GM23338 (cell line): ENCODE results near the gene RBM33. TPM values are rescaled to one million over a fixed set of nuclear protein-coding genes. Genes with fewer than 3 reads are reported as not detected.

Experiments used
- ATAC-seq: fragments of 200-7000 bp; cut with Tn5 transposase; 3 replicates; pipeline ENCODE4 v1.9.1; 2020
- DNase-seq: peaks from one replicate; pipeline ENCODE4 v3.0.0-alpha.2; 2015; ENCODE audit warnings: low spot score
- H2AFZ ChIP-seq: fragments of 200-600 bp; sonication (generic); 2 replicates; pipeline ENCODE4 v1.8.0; 2016; ENCODE audit warnings: antibody characterized with exemption, mild to moderate bottlenecking, moderate library complexity
- H3F3A ChIP-seq: fragments of 200-600 bp; sonication (generic); replicated peaks from 2 replicates; pipeline ENCODE4 v1.8.0; 2017; ENCODE audit warnings: antibody characterized with exemption, mixed run types, low read depth
- H3K27ac ChIP-seq: fragments of 200-600 bp; sonication (generic); 2 replicates; pipeline ENCODE4 v1.6.1; 2016; ENCODE audit warnings: low read depth
- H3K27me3 ChIP-seq: fragments of 200-600 bp; sonication (generic); 2 replicates; pipeline ENCODE4 v1.8.0; 2016; ENCODE audit warnings: mild to moderate bottlenecking, mixed run types, moderate library complexity; ENCODE audit not compliant: insufficient read depth
- H3K36me3 ChIP-seq: fragments of 200-600 bp; sonication (generic); 2 replicates; pipeline ENCODE4 v1.8.0; 2016; ENCODE audit warnings: mild to moderate bottlenecking; ENCODE audit not compliant: insufficient read depth
- H3K4me1 ChIP-seq: fragments of 200-600 bp; sonication (generic); 2 replicates; pipeline ENCODE4 v1.8.0; 2016; ENCODE audit warnings: mild to moderate bottlenecking, moderate library complexity; ENCODE audit not compliant: insufficient read depth
- H3K4me2 ChIP-seq: fragments of 200-600 bp; sonication (generic); 2 replicates; pipeline ENCODE4 v1.7.1; 2017; ENCODE audit warnings: mixed run types
- H3K4me3 ChIP-seq: fragments of 200-600 bp; sonication (generic); 2 replicates; pipeline ENCODE4 v1.6.1; 2016; ENCODE audit warnings: mixed run types
- H3K79me2 ChIP-seq: fragments of 200-600 bp; sonication (generic); replicated peaks from 2 replicates; pipeline ENCODE4 v1.8.0; 2017; ENCODE audit warnings: mild to moderate bottlenecking; ENCODE audit not compliant: insufficient read depth
- H3K9me2 ChIP-seq: fragments of 200-600 bp; sonication (generic); 2 replicates; pipeline ENCODE4 v1.8.0; 2017; ENCODE audit not compliant: insufficient read depth
- H4K20me1 ChIP-seq: fragments of 200-600 bp; sonication (generic); replicated peaks from 2 replicates; pipeline ENCODE4 v1.8.0; 2017; ENCODE audit warnings: mild to moderate bottlenecking; ENCODE audit not compliant: insufficient read depth
- H3K27ac Mint-ChIP-seq: 2 replicates; pipeline ENCODE4 v1.8.0; 2020; ENCODE audit warnings: inconsistent platforms, mild to moderate bottlenecking, moderate library complexity, mixed read lengths
- H3K27me3 Mint-ChIP-seq: 3 replicates; pipeline ENCODE4 v1.8.0; 2022; ENCODE audit warnings: low read depth, mild to moderate bottlenecking, moderate library complexity, mixed read lengths, inconsistent platforms; ENCODE audit not compliant: insufficient read depth, poor library complexity
- H3K36me3 Mint-ChIP-seq: 3 replicates; pipeline ENCODE4 v1.8.0; 2021; ENCODE audit warnings: low read depth, mild to moderate bottlenecking, inconsistent platforms, moderate library complexity, mixed read lengths
- H3K4me1 Mint-ChIP-seq: 3 replicates; pipeline ENCODE4 v1.8.0; 2020; ENCODE audit warnings: mild to moderate bottlenecking, inconsistent platforms, mixed read lengths
- H3K4me3 Mint-ChIP-seq: 3 replicates; pipeline ENCODE4 v1.8.0; 2021; ENCODE audit warnings: moderate library complexity, mild to moderate bottlenecking, inconsistent platforms, mixed read lengths
- H3K9me3 Mint-ChIP-seq: 3 replicates; pipeline ENCODE4 v1.8.0; 2020; ENCODE audit warnings: moderate library complexity, mild to moderate bottlenecking, inconsistent platforms, mixed read lengths
- CREB1 ChIP-seq: fragments of 250-450 bp; sonication (Bioruptor Pico); IDR thresholded peaks from 2 replicates; pipeline ENCODE4 v1.5.0; 2020; ENCODE audit warnings: low read depth, mild to moderate bottlenecking, moderate library complexity
- ETS1 ChIP-seq: IDR thresholded peaks from 2 replicates; pipeline ENCODE4 v1.6.1; 2016; ENCODE audit warnings: antibody characterized with exemption
- EZH2 ChIP-seq: fragments of 200-600 bp; sonication (generic); IDR thresholded peaks from one replicate; pipeline ENCODE4 v1.8.0; 2017; ENCODE audit warnings: antibody characterized with exemption, mild to moderate bottlenecking, low read depth; ENCODE audit not compliant: unreplicated experiment
- EZH2phosphoT487 ChIP-seq: fragments of 200-600 bp; sonication (generic); IDR thresholded peaks from one replicate; pipeline ENCODE4 v1.8.1; 2018; ENCODE audit warnings: antibody characterized with exemption; ENCODE audit not compliant: unreplicated experiment
- JUNB ChIP-seq: IDR thresholded peaks from one replicate; pipeline ENCODE4 v1.6.1; 2016; ENCODE audit warnings: antibody characterized with exemption; ENCODE audit not compliant: unreplicated experiment
- NANOG ChIP-seq: IDR thresholded peaks from 2 replicates; pipeline ENCODE4 v1.6.1; 2016; ENCODE audit warnings: antibody characterized with exemption, borderline replicate concordance
- POLR2AphosphoS5 ChIP-seq: IDR thresholded peaks from 2 replicates; pipeline ENCODE4 v1.6.1; 2016; ENCODE audit warnings: antibody characterized with exemption, low read depth
- REST ChIP-seq: IDR thresholded peaks from one replicate; pipeline ENCODE4 v1.6.1; 2018; ENCODE audit warnings: antibody characterized with exemption; ENCODE audit not compliant: unreplicated experiment
- STAT1 ChIP-seq: IDR thresholded peaks from one replicate; pipeline ENCODE4 v1.6.1; 2016; ENCODE audit warnings: antibody characterized with exemption; ENCODE audit not compliant: unreplicated experiment
- ZNF114 ChIP-seq: fragments of 250-450 bp; sonication (Bioruptor Pico); IDR thresholded peaks from 2 replicates; pipeline ENCODE4 v1.5.0; 2020; ENCODE audit warnings: mild to moderate bottlenecking, moderate library complexity
- ZNF331 ChIP-seq: fragments of 250-450 bp; sonication (Bioruptor Pico); IDR thresholded peaks from 2 replicates; pipeline ENCODE4 v1.5.0; 2020; ENCODE audit warnings: low read depth, mild to moderate bottlenecking, moderate library complexity
- ZNF462 ChIP-seq: fragments of 250-450 bp; sonication (Bioruptor Pico); IDR thresholded peaks from 2 replicates; pipeline ENCODE4 v1.5.0; 2020; ENCODE audit warnings: mild to moderate bottlenecking, moderate library complexity
- polyA plus RNA-seq: library from polyadenylated mRNA; unstranded; fragments of >200 nt; fragmentation: Nextera tagmentation; extraction: Ambion mirVana; gene quantifications from 2 replicates; pipeline ENCODE4 v1.2.1, GENCODE V29; 2016
- total RNA-seq: library from RNA; depleted of rRNA; stranded (reverse); fragments of >200 nt; shearing (Covaris generic); gene quantifications from 2 replicates; pipeline ENCODE4 v1.2.3, GENCODE V29; 2014

The RBM33 gene
- total and polyA plus RNA-seq, 2 experiments from 2014 or later: 47.7 to 94.7 TPM

GRCh38 chr7:155714702-155715101 lies 70.2 kb downstream of the RBM33 start (continued):
- TF ChIP-seq ETS1: no peak

GRCh38 chr7:155715111-155715805 lies 70.8 kb downstream of the RBM33 start:
- Histone ChIP-seq H3K36me3 (peaks cover 30% of the 10 kb centered on the region), H3K79me2 (peaks cover 85% of the 10 kb centered on the region), H3K4me1 (peaks cover 5% of the 10 kb centered on the region; the same call in 1 of the 2 replicates), H3K27me3 (no peaks in the 10 kb centered on the region), H3K4me3 (no peak overlapping the region), H4K20me1 (peaks cover 36% of the 10 kb centered on the region), H2AFZ (no peak overlapping the region), H3K4me2 (no peak overlapping the region), H3K9me2 (no peaks in the 10 kb centered on the region), H3F3A (no peaks in the 10 kb centered on the region), H3K27ac (no peak overlapping the region)
- Mint-ChIP-seq H3K4me3 (no peak overlapping the region), H3K27me3 (peaks cover 7% of the 10 kb centered on the region), H3K27ac (no peak overlapping the region), H3K4me1 (peaks cover 16% of the 10 kb centered on the region), H3K36me3 (peaks cover 59% of the 10 kb centered on the region), H3K9me3 (no peaks in the 10 kb centered on the region)
- ATAC-seq (no peak), DNase-seq (no peak)
- TF ChIP-seq ZNF462 (CRISPR knock-in tag): no peak
- TF ChIP-seq EZH2phosphoT487: no peak
- TF ChIP-seq POLR2AphosphoS5: no peak
- no peak for TF ChIP-seq ZNF331 (CRISPR knock-in tag)
- TF ChIP-seq CREB1: no peak
- TF ChIP-seq ZNF114 (CRISPR knock-in tag): no peak
- no peak for TF ChIP-seq NANOG
- TF ChIP-seq JUNB: no peak
- TF ChIP-seq STAT1: no peak
- no peak for TF ChIP-seq EZH2
- TF ChIP-seq ETS1: no peak
- no peak for TF ChIP-seq REST
